ENCODE data around the gene KLC1. TPM values are rescaled to one million over a fixed set of nuclear protein-coding genes. Genes with fewer than 3 reads are reported as not detected.

Gene KLC1
- total RNA-seq, 2 donors from 2014 or later = 168 to 287 TPM

- peaks cover 40% of the 10 kb centered on the region for H3K4me1 ChIP-seq (replicated peaks)
- 88% methylated on average over 18 of the region's 18 CpGs for WGBS
Observed at GRCh38 chr14:103713304-103714062, 84.5 kb downstream of the KLC1 start.

GRCh38 chr14:103714063-103714724 is 85.2 kb downstream of the KLC1 start:
- Histone ChIP-seq H3K27ac (no peak overlapping the region), H3K9me3 (no peaks in the 10 kb centered on the region), H3K36me3 (no peaks in the 10 kb centered on the region), H3K4me1 (replicated peaks) (peaks cover 36% of the 10 kb centered on the region), H3K4me3 (no peak overlapping the region), H3K27me3 (replicated peaks; ENCODE audit: insufficient read depth) (no peaks in the 10 kb centered on the region)
- 61% methylated on average over 16 of the region's 16 CpGs for WGBS
- no peak for DNase-seq (ENCODE audit: low spot score)
- intact Hi-C loops (cut with DNase I) = loop anchor here (10.0 kb wide), 1 partner anchor 149 kb away; the partner anchor contains the start of genes BAG5 and COA8
- TF ChIP-seq CTCF (IDR thresholded peaks at IDR 0.05) (no peak), POLR2AphosphoS5 (IDR thresholded peaks at IDR 0.05) (no peak), POLR2A (IDR thresholded peaks at IDR 0.05) (no peak)

More at GRCh38 chr14:103713304-103714062, 84.5 kb downstream of the KLC1 start:
- Histone ChIP-seq H3K36me3 (no peaks in the 10 kb centered on the region), H3K4me3 (no peak overlapping the region), H3K27ac (peak overlapping the region; percentile 83 to 88), H3K9me3 (no peaks in the 10 kb centered on the region), H3K27me3 (replicated peaks; ENCODE audit: insufficient read depth) (no peaks in the 10 kb centered on the region)
- intact Hi-C loops (cut with DNase I) = loop anchor here (10.0 kb wide), 1 partner anchor 149 kb away; the partner anchor contains the start of genes BAG5 and COA8
- DNase-seq (ENCODE audit: low spot score) = no peak
- TF ChIP-seq POLR2AphosphoS5 (IDR thresholded peaks at IDR 0.05) (no peak), CTCF (IDR thresholded peaks at IDR 0.05) (no peak), POLR2A (IDR thresholded peaks at IDR 0.05) (no peak)

GRCh38 chr14:103715052-103716000 is 86.3 kb downstream of the KLC1 start, which contains the start of the genes XRCC3 and ZFYVE21:
Gene XRCC3 (minus strand): TSS chr14:103715451. CDS start chr14:103711087, 4,364 bp downstream.
Gene ZFYVE21 (plus strand): TSS chr14:103715810. CDS start chr14:103715842, 32 bp downstream.
- peak; percentile 97 for TF ChIP-seq POLR2AphosphoS5 (IDR thresholded peaks at IDR 0.05)
- peak; percentile 82 for TF ChIP-seq POLR2A (IDR thresholded peaks at IDR 0.05)
- peak in 1 of 4 experiments; percentile 11 for TF ChIP-seq CTCF (IDR thresholded peaks at IDR 0.05)
- H3K27me3 ChIP-seq (replicated peaks; ENCODE audit: insufficient read depth) = no peaks in the 10 kb centered on the region
- peaks cover 26% of the 10 kb centered on the region for H3K4me1 ChIP-seq (replicated peaks)
- 1% methylated on average over 106 of the region's 121 CpGs for WGBS
- peak within 1 kb of the TSS; percentile 86 to 99 for H3K4me3 ChIP-seq
- DNase-seq (ENCODE audit: low spot score) = peak; percentile 100
- H3K9me3 ChIP-seq = no peaks in the 10 kb centered on the region
- intact Hi-C loops (cut with DNase I) = loop anchor here (10.0 kb wide), 1 partner anchor 151 kb away; the partner anchor contains the start of genes BAG5 and COA8
- H3K36me3 ChIP-seq = no peaks in the 10 kb centered on the region
- H3K27ac ChIP-seq = peak within 1 kb of the TSS; percentile 80 to 90

- peak overlapping the region; percentile 80 to 90 for H3K27ac ChIP-seq
- intact Hi-C loops (cut with DNase I) = loop anchor here (10.0 kb wide), 1 partner anchor 151 kb away; the partner anchor contains the start of genes BAG5 and COA8
- no peaks in the 10 kb centered on the region for H3K27me3 ChIP-seq (replicated peaks; ENCODE audit: insufficient read depth)
- TF ChIP-seq CTCF (IDR thresholded peaks at IDR 0.05) (no peak), POLR2AphosphoS5 (IDR thresholded peaks at IDR 0.05) (no peak), POLR2A (IDR thresholded peaks at IDR 0.05) (no peak)
- peak overlapping the region; percentile 86 to 99 for H3K4me3 ChIP-seq
- no peaks in the 10 kb centered on the region for H3K9me3 ChIP-seq
- no peak for DNase-seq (ENCODE audit: low spot score)
- WGBS = 4% methylated on average over 32 of the region's 72 CpGs
- H3K36me3 ChIP-seq = no peaks in the 10 kb centered on the region
- H3K4me1 ChIP-seq (replicated peaks) = peaks cover 21% of the 10 kb centered on the region
Observed at GRCh38 chr14:103716091-103716801, 87.2 kb downstream of the KLC1 start.
